BJ (cell line): ENCODE data around the gene ERF. TPM values are rescaled to one million over a fixed set of nuclear protein-coding genes. Genes with fewer than 3 reads are reported as not detected.

Source experiments
- CTCF ChIA-PET: fragments of 350-600 bp; formaldehyde crosslinking; extraction: SDS; loops from one replicate; lab custom pipeline; 2021; ENCODE audit warnings: antibody characterized with exemption, inconsistent platforms; lab: Yijun Ruan, JAX
- POLR2A ChIA-PET: fragments of 300-600 bp; sonication (Branson Sonifier 250); formaldehyde crosslinking; extraction: SDS; loops from one replicate; lab custom pipeline; 2021; ENCODE audit warnings: antibody characterized with exemption; lab: Charles Lee
- DNase-seq: peaks from one replicate; pipeline ENCODE4 v3.0.0-alpha.2; 2011; ENCODE audit warnings: low read depth
- H3K27me3 ChIP-seq: 2 replicates; pipeline ENCODE4 v1.6.0; 2011; ENCODE audit warnings: low read length; ENCODE audit not compliant: control insufficient read depth, insufficient read depth
- H3K36me3 ChIP-seq: 2 replicates; pipeline ENCODE4 v1.5.1; 2011; ENCODE audit warnings: low read length; ENCODE audit not compliant: control insufficient read depth, insufficient read depth
- H3K4me3 ChIP-seq: 2 replicates; pipeline ENCODE4 v1.5.1; 2011; ENCODE audit warnings: low read depth, mild to moderate bottlenecking, control low read depth, low read length
- polyA plus RNA-seq: library from polyadenylated mRNA; depleted of rRNA; stranded (reverse); fragments of >200 nt; gene quantifications from 2 replicates; pipeline ENCODE4 v1.2.3, GENCODE V29; 2011
- TF ChIP-seq, protein P1 (sequence below): IDR thresholded peaks from 2 replicates; pipeline ENCODE4 v1.5.1; 2011; ENCODE audit warnings: low read depth, mild to moderate bottlenecking, control low read depth, inconsistent platforms, low read length, moderate library complexity; ENCODE audit not compliant: insufficient read depth

Gene ERF
- polyA plus RNA-seq, 1 experiment: 51.4 TPM

GRCh38 chr19:42249769-42250168, 5.2 kb downstream of the ERF start:
- CTCF ChIA-PET: interaction anchor here (4.5 kb wide), 1 partner anchor 30 kb away, joined by 42 read pairs; no protein-coding TSS in a partner anchor
- POLR2A ChIA-PET: no interaction called here
- peaks cover 12% of the 10 kb centered on the region for H3K36me3 ChIP-seq

GRCh38 chr19:42249149-42249750, 5.7 kb downstream of the ERF start:
- Histone ChIP-seq H3K36me3 (peaks cover 12% of the 10 kb centered on the region), H3K27me3 (no peaks in the 10 kb centered on the region), H3K4me3 (no peak overlapping the region)
- TF ChIP-seq, protein P1, sequence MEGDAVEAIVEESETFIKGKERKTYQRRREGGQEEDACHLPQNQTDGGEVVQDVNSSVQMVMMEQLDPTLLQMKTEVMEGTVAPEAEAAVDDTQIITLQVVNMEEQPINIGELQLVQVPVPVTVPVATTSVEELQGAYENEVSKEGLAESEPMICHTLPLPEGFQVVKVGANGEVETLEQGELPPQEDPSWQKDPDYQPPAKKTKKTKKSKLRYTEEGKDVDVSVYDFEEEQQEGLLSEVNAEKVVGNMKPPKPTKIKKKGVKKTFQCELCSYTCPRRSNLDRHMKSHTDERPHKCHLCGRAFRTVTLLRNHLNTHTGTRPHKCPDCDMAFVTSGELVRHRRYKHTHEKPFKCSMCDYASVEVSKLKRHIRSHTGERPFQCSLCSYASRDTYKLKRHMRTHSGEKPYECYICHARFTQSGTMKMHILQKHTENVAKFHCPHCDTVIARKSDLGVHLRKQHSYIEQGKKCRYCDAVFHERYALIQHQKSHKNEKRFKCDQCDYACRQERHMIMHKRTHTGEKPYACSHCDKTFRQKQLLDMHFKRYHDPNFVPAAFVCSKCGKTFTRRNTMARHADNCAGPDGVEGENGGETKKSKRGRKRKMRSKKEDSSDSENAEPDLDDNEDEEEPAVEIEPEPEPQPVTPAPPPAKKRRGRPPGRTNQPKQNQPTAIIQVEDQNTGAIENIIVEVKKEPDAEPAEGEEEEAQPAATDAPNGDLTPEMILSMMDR: no peak
- ChIA-PET POLR2A (no interaction called here), CTCF (interaction anchor here (0.7 to 4.5 kb wide), 3 partner anchors 31 to 47 kb away, joined by 4 to 42 read pairs (median 4); no protein-coding TSS in a partner anchor)
- DNase-seq: no peak

More at GRCh38 chr19:42249769-42250168, 5.2 kb downstream of the ERF start:
- TF ChIP-seq, protein P1: no peak
- Histone ChIP-seq H3K27me3 (no peaks in the 10 kb centered on the region), H3K4me3 (no peak overlapping the region)
- DNase-seq: no peak

- Histone ChIP-seq H3K36me3 (peaks cover 12% of the 10 kb centered on the region), H3K4me3 (no peak overlapping the region), H3K27me3 (no peaks in the 10 kb centered on the region)
- ChIA-PET POLR2A (no interaction called here), CTCF (interaction anchor here (0.6 to 4.5 kb wide), 4 partner anchors 32 to 117 kb away, joined by 3 to 42 read pairs (median 4); no protein-coding TSS in a partner anchor)
- no peak for DNase-seq
- TF ChIP-seq, protein P1: no peak
Measured at GRCh38 chr19:42248270-42249148, 6.4 kb downstream of the ERF start.

DNA sequence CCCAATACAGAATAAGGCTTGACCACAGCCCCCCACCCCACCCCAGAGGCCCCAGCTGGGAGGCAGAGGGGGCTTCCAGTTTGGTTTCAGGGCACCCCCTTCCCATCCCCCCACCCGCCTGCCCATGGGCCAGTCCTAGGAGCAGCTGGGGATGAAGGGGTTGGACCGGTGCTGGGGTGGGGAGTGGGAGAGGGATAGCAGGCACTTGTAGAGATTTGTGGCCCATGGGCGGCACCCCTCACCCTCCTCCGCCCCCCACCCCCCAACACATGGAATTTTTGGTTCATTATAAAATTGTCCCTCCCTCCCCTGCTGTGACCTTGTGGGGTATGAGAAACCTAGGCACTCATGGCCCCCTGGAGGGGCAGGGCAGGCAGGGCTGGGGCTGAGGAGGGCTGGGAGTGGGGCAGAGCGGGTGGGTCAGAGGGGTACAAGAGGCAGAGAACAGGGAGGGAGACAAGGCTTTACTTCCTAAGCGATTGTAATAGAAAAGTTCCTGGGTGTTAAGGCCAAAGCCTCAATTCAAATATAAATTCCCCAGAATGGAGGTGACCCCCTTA, 7.2 kb downstream of the ERF start:
- H3K36me3 ChIP-seq: peaks cover 12% of the 10 kb centered on the region
- no peak for DNase-seq
- no peak overlapping the region for H3K4me3 ChIP-seq
- CTCF ChIA-PET: interaction anchor here (0.6 to 6.2 kb wide), 7 partner anchors 16 to 139 kb away, joined by 3 to 135 read pairs (median 13); partner anchors contain the start of genes PAFAH1B3 and PRR19
- POLR2A ChIA-PET: no interaction called here
- H3K27me3 ChIP-seq: no peaks in the 10 kb centered on the region
- TF ChIP-seq, protein P1: no peak
